Activated naive CD4-positive, alpha-beta T cell treated with anti-CD3 and anti-CD28 coated beads for 36 hours (primary cell): ENCODE results near the gene CAMSAP3. TPM values are rescaled to one million over a fixed set of nuclear protein-coding genes. Genes with fewer than 3 reads are reported as not detected.

ENCODE experiments used
- CTCF ChIA-PET: fragments of 350-600 bp; sonication (Branson Sonifier 250); formaldehyde crosslinking; loops from one replicate; lab custom pipeline; 2021; ENCODE audit warnings: antibody characterized with exemption; lab: Charles Lee
- DNase-seq: peaks from one replicate; pipeline ENCODE4 v3.0.0-alpha.2; 2020
- H3K27ac Mint-ChIP-seq: one replicate; pipeline ENCODE4 v1.8.0; 2021; ENCODE audit warnings: mild to moderate bottlenecking, mixed read lengths
- H3K27me3 Mint-ChIP-seq: one replicate; pipeline ENCODE4 v1.8.0; 2021; ENCODE audit warnings: low read depth, mixed read lengths
- H3K36me3 Mint-ChIP-seq: one replicate; pipeline ENCODE4 v1.8.0; 2021; ENCODE audit warnings: low read depth, mixed read lengths
- H3K4me1 Mint-ChIP-seq: one replicate; pipeline ENCODE4 v1.8.0; 2021; ENCODE audit warnings: low read depth, mixed read lengths
- H3K4me3 Mint-ChIP-seq: one replicate; pipeline ENCODE4 v1.8.0; 2021; ENCODE audit warnings: mild to moderate bottlenecking, moderate library complexity, mixed read lengths
- H3K9me3 Mint-ChIP-seq: one replicate; pipeline ENCODE4 v1.8.0; 2021; ENCODE audit warnings: mixed read lengths
- intact Hi-C: fragments of 100-400 bp; cut with micrococcal nuclease; formaldehyde crosslinking; loops from one replicate; pipeline ENCODE4 v1.15.1; 2023
- total RNA-seq, 2 experiments: library from RNA; stranded (reverse); gene quantifications; one replicate each; pipeline ENCODE4 v1.2.3, GENCODE V29; 2021

Gene CAMSAP3
- total RNA-seq, 2 experiments from 2014 or later = 0.24 to 0.30 TPM

DNA sequence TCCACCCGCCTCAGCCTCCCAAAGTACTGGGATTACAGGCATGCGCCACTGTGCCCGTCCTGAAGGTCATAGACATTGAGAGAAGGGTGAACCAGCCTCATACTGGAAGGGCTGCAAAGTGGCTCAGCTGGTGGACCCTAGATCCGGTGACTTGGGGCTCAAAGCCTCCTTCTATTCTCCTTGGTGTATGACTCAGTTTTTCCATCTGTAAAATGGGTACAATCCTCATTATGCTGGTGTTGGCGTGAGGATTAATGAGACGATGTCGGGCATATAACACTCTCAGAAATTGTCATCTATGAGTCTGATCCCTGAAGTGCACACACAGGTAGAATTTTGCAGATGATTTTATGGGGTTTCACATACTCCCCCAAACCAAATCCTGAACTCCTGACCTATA is 5.8 kb upstream of the CAMSAP3 start:
- peaks cover 5% of the 10 kb centered on the region for H3K27me3 Mint-ChIP-seq
- DNase-seq = no peak
- intact Hi-C loops = no loop called here
- H3K4me1 Mint-ChIP-seq = no peaks in the 10 kb centered on the region
- H3K4me3 Mint-ChIP-seq = no peak overlapping the region
- no peaks in the 10 kb centered on the region for H3K9me3 Mint-ChIP-seq
- H3K27ac Mint-ChIP-seq = no peak overlapping the region
- H3K36me3 Mint-ChIP-seq = no peaks in the 10 kb centered on the region
- CTCF ChIA-PET = interaction anchor here (1.6 kb wide), 1 partner anchor 22 kb away, joined by 4 read pairs; no protein-coding TSS in a partner anchor

DNA sequence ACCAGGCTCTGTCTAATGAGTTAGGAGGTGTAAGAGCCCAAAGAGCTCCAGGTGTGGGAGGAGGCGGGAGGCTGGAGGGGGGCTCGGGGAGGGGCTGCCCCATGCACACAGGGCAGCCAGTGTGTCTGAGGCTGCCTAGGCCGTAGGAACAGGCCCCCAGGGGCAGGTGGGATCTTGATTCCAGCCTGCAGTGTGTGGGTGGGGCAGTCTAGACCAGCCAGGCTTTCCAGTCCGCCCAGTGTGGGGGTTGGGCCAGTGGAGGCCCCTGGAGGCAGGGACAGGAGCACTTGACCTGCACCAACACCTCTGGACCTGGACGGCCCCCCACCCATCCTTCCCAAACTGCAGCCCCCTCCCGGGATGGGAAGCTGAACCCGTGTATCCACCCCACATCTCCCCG is 5.4 kb upstream of the CAMSAP3 start:
- no peaks in the 10 kb centered on the region for H3K9me3 Mint-ChIP-seq
- no peak overlapping the region for H3K27ac Mint-ChIP-seq
- peaks cover 8% of the 10 kb centered on the region for H3K27me3 Mint-ChIP-seq
- H3K4me1 Mint-ChIP-seq = peaks cover 2% of the 10 kb centered on the region
- CTCF ChIA-PET = interaction anchor here (1.6 kb wide), 1 partner anchor 22 kb away, joined by 4 read pairs; no protein-coding TSS in a partner anchor
- DNase-seq = no peak
- intact Hi-C loops = no loop called here
- H3K36me3 Mint-ChIP-seq = no peaks in the 10 kb centered on the region
- no peak overlapping the region for H3K4me3 Mint-ChIP-seq

DNA sequence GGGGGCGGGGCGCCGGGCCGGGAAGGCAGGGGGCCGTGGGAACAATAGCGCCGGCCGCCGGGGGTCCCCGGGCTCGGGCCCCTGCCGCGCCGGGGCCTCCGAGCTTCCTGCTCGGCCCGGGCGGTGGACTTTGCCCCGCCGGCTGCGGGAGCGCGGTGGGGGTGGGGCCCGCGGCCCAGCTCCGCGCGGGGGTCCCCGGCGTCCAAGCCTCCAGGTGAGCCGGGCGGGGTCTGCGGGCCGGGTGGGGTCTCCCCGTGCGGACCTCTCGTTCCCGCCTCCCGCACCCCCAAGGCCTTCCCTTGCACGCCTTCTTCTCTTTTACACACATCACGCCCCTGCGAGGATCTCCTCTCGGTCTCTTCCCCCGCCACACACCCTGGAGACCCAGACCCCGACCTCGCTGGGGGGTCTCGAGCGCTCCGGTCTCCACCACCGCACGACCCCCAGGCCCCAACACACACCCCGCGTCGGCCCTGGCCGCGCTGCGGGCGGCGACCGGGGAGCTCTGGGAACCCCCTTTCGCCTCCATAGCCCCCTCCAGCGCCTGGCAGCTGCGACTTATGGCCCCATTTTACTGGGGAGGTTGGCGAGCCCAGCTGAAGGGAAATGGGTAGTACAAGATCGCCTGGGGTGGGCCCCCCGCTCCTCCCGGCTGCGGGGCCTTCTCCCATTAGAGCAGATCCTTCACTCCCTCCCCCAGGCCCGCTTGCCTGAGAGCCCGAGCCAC is 711 bp downstream of the CAMSAP3 start:
- no peaks in the 10 kb centered on the region for H3K36me3 Mint-ChIP-seq

DNA sequence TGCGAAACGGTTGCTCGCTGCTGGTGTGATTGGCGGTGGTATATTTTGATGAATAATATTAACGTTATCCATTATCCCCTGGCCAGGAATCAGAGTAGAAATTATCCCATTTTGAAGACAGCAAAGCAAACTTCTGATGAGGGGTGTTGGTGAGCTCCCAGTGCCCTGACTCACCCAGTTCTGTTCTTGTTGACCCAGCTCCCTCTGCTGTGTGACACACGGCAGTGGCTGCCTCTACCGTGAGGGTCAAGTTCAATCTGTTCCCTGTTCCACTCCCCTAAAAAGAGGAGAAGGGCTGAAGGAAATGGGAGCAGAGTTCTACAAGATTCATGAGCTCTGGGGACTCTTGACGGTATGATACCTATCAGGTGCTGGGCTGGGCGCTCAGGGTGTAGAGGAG is 2.0 kb downstream of the CAMSAP3 start:
- peaks cover 26% of the 10 kb centered on the region for H3K27me3 Mint-ChIP-seq
- intact Hi-C loops = no loop called here
- DNase-seq = no peak
- peaks cover 4% of the 10 kb centered on the region for H3K4me1 Mint-ChIP-seq
- H3K27ac Mint-ChIP-seq = no peak overlapping the region
- H3K9me3 Mint-ChIP-seq = no peaks in the 10 kb centered on the region
- CTCF ChIA-PET = interaction anchor here (3.5 kb wide), 1 partner anchor 29 kb away, joined by 16 read pairs; no protein-coding TSS in a partner anchor
- H3K36me3 Mint-ChIP-seq = no peaks in the 10 kb centered on the region
- no peak overlapping the region for H3K4me3 Mint-ChIP-seq

More for the DNA sequence above, 711 bp downstream of the CAMSAP3 start:
- CTCF ChIA-PET = interaction anchor here (3.5 kb wide), 1 partner anchor 28 kb away, joined by 16 read pairs; no protein-coding TSS in a partner anchor
- intact Hi-C loops = no loop called here
- Mint-ChIP-seq H3K27ac (no peak overlapping the region), H3K9me3 (no peaks in the 10 kb centered on the region), H3K4me3 (peak overlapping the region; percentile 34), H3K27me3 (peaks cover 22% of the 10 kb centered on the region), H3K4me1 (peaks cover 4% of the 10 kb centered on the region)
- DNase-seq = no peak

DNA sequence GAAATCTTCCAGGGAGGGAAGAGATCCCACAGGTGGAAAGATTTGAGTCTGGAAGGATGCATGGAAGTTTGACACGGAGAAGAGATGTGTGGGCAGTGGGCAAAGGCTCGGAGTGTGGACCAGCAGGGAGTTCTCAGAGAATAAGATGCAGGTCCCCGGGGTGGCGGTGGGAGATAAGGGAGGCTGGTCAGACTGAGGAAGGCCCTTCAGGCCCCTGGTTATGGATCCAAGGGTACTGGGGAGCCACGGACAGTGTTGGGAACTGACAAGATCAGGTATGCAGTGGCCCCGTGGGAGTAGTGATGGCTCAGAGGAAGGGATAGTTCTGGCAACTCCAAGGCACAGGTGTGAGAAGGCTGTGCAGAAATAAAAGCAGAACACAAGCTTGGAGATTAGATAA is 2.5 kb downstream of the CAMSAP3 start:
- Mint-ChIP-seq H3K27me3 (peaks cover 26% of the 10 kb centered on the region), H3K9me3 (no peaks in the 10 kb centered on the region), H3K4me3 (no peak overlapping the region), H3K4me1 (peaks cover 4% of the 10 kb centered on the region), H3K36me3 (no peaks in the 10 kb centered on the region), H3K27ac (no peak overlapping the region)
- intact Hi-C loops = no loop called here
- DNase-seq = no peak
- CTCF ChIA-PET = interaction anchor here (3.5 kb wide), 1 partner anchor 30 kb away, joined by 16 read pairs; no protein-coding TSS in a partner anchor

DNA sequence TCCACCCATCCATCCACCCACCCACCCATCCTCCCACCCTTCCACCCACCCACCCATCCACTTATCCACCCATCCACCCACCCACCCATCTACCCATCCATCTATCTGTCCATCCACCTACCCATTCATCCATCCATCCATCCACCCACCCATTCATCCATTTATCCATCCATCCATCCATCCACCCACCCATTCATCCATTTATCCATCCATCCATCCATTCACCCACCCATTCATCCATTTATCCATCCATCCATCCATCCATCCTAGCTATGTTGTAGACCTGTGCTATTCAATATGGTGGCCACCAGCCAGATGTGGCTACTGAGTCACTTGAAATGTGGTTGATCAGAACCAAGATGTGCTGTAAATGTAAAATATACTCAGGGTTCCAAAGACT is 5.1 kb downstream of the CAMSAP3 start:
- no peak overlapping the region for H3K4me3 Mint-ChIP-seq
- no peak for DNase-seq
- no peaks in the 10 kb centered on the region for H3K4me1 Mint-ChIP-seq

DNA sequence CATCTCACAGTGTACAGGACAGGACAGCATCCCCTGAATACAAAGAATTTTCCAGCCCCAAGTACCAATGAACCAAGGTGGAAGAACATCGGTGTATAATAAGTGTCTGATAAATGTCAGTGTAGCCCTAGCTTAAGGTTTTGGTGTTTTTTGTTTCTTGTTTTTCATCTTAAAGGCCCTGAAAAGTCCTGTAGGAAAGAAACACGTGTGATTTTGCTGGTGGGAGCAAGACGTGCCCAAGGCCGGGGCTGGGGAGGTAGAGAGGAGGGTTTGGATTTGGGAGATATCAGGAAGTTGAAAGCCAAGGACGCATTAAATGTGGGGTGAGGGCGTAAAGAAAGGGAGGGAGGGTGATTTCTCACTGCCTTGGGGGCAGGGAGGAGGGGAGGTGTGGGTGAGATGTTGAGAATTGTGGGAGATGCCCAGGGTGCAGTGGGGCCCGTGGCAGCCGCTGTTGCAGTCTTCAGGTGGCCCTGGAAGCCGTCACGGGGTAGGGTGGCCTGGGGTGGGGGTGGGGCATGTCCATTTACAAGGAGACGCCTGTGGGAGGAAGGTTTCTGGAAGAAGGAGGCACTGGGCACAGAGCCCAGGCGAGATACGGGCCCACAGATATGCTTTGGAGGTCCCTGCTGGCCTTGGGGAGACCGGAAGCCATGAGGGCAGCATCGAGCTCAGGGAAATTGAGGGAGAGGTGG is 6.7 kb downstream of the CAMSAP3 start:
- Mint-ChIP-seq H3K27ac (no peak overlapping the region), H3K9me3 (no peaks in the 10 kb centered on the region), H3K36me3 (no peaks in the 10 kb centered on the region), H3K27me3 (peaks cover 12% of the 10 kb centered on the region), H3K4me1 (no peaks in the 10 kb centered on the region), H3K4me3 (no peak overlapping the region)
- CTCF ChIA-PET = no interaction called here
- DNase-seq = no peak
- intact Hi-C loops = no loop called here

More for the DNA sequence above, 5.1 kb downstream of the CAMSAP3 start:
- Mint-ChIP-seq H3K27me3 (peaks cover 16% of the 10 kb centered on the region), H3K9me3 (no peaks in the 10 kb centered on the region), H3K36me3 (no peaks in the 10 kb centered on the region), H3K27ac (no peak overlapping the region)
- CTCF ChIA-PET = no interaction called here
- intact Hi-C loops = no loop called here

DNA sequence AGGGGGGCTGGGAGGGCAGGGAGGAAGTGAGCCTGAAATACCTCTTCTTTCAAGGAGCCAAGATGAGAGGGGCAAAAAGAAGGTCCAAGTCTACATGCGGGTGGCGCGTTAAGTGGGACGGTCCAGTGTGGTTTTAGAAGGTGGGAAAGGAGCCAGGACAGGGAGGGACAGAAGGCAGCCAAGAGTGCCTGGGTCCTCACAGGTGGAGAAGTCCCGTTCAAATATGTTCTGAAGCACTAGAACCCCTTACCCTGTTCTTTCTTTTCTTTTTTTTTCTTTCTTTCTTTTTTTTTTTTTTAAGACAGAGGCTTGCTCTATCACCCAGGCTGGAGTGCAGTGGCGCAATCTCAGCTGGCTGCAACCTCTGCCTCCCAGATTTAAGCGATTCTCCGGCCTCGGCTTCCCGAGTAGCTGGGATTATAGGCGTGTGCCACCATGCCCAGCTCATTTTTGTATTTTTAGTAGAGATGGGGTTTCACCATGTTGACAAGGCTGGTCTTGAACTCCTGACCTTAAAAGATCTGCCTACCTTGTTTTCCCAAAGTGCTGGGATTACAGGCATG is 7.4 kb downstream of the CAMSAP3 start:
- no peak overlapping the region for H3K27ac Mint-ChIP-seq
- CTCF ChIA-PET = no interaction called here
- H3K4me3 Mint-ChIP-seq = no peak overlapping the region
- peaks cover 7% of the 10 kb centered on the region for H3K27me3 Mint-ChIP-seq
- intact Hi-C loops = no loop called here
- no peaks in the 10 kb centered on the region for H3K4me1 Mint-ChIP-seq
- no peaks in the 10 kb centered on the region for H3K36me3 Mint-ChIP-seq
- H3K9me3 Mint-ChIP-seq = no peaks in the 10 kb centered on the region
- DNase-seq = no peak

DNA sequence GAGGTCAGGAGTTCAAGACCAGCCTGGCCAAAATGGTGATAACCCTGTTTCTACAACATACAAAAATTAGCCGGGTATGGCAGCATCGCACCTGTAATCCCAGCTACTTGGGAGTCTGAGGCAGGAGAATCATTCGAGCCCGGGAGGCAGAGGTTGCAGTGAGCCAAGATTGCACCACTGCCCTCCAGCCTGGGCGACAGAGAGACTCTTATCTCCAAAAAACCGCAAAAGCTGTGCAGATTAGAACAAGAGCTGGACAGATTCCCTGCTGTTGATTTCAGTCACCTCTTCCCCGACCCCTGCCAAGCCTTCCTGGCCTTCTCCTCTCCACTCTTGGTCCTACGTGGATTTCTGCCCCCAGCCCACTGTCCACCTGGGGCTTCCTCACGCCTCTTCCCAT is 8.3 kb downstream of the CAMSAP3 start:
- H3K9me3 Mint-ChIP-seq = no peaks in the 10 kb centered on the region
- no peak overlapping the region for H3K4me3 Mint-ChIP-seq
- H3K36me3 Mint-ChIP-seq = no peaks in the 10 kb centered on the region
- no peak overlapping the region for H3K27ac Mint-ChIP-seq
- CTCF ChIA-PET = no interaction called here
- H3K27me3 Mint-ChIP-seq = peaks cover 4% of the 10 kb centered on the region
- H3K4me1 Mint-ChIP-seq = no peaks in the 10 kb centered on the region
- DNase-seq = no peak
- intact Hi-C loops = no loop called here

DNA sequence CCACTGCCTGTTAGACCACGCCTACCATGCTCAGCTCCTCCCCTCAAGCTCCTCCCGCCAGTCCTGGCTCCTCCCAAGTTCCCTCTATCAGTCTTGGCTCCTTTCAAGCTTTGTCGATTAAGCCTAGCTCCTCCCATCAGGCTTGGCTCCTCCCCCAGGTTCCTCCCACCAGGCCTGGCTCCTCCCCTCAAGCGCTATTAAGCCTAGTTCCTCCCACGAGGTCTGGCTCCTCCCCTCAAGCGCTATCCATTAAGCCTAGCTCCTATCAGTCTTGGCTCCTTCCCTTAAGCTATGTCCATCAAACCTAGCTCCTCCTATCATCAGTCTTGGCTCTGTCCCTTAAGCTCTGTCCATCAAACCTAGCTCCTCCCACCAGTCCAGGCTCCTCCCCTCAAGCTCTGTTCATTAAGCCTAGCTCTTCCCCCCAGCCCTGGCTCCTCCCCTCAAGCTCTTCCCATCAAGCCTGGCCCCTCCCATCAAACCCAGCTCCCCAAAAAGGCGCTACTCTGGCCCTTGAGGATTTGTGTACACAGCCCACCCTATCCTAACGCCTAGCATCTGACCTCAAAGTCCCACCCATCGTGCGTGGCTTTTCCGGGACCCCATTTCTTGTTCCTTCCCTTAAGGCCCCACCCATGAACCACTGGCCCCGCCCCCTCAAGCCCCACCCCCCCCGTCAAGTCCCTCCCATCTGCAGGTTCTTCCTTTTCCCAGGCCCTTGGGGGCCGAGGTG is 10.0 kb downstream of the CAMSAP3 start:
- peaks cover 4% of the 10 kb centered on the region for H3K27me3 Mint-ChIP-seq
- H3K4me3 Mint-ChIP-seq = no peak overlapping the region
- CTCF ChIA-PET = interaction anchor here (0.8 to 2.0 kb wide), 3 partner anchors 27 to 75 kb away, joined by 3 to 5 read pairs (median 3); partner anchors contain the start of genes PCP2 and TRAPPC5
- no peak overlapping the region for H3K27ac Mint-ChIP-seq
- DNase-seq = peak; percentile 33
- no peaks in the 10 kb centered on the region for H3K4me1 Mint-ChIP-seq
- no peaks in the 10 kb centered on the region for H3K36me3 Mint-ChIP-seq
- intact Hi-C loops = no loop called here
- H3K9me3 Mint-ChIP-seq = no peaks in the 10 kb centered on the region

DNA sequence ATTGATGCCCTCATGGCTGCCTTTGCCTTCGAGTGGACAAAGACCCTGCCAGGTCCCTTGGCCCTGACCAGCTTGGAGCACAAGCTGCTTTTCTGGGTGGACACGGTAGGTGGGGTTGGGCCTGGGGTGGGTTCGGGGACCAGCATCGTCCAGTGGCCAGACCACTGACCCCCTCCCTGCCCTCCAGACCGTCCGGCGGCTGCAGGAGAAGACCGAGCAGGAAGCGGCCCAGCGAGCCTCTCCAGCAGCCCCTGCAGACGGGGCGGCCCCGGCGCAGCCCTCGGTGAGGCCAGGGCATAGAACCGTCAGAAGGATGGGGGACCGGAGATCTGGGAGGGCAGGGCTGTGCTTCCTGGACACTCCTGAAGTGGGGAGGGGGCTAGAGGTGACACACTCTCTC is 10.6 kb downstream of the CAMSAP3 start:
- H3K9me3 Mint-ChIP-seq = no peaks in the 10 kb centered on the region
- intact Hi-C loops = no loop called here
- peaks cover 4% of the 10 kb centered on the region for H3K27me3 Mint-ChIP-seq
- DNase-seq = no peak
- H3K36me3 Mint-ChIP-seq = no peaks in the 10 kb centered on the region
- CTCF ChIA-PET = interaction anchor here (2.0 kb wide), 1 partner anchor 74 kb away, joined by 5 read pairs; the partner anchor contains the start of gene TRAPPC5
- no peak overlapping the region for H3K4me3 Mint-ChIP-seq
- H3K4me1 Mint-ChIP-seq = no peaks in the 10 kb centered on the region
- no peak overlapping the region for H3K27ac Mint-ChIP-seq
